ENCODE data around the gene MFSD2B.

GRCh38 chr2:24007693-24008092, 2.2 kb upstream of the MFSD2B start:
- no peak for TF ChIP-seq CTCF (IDR thresholded peaks at IDR 0.05)
- no peak for TF ChIP-seq POLR2A (IDR thresholded peaks at IDR 0.05)
